ENCODE measurements around the gene SLC37A1.

The SLC37A1 gene

DNA sequence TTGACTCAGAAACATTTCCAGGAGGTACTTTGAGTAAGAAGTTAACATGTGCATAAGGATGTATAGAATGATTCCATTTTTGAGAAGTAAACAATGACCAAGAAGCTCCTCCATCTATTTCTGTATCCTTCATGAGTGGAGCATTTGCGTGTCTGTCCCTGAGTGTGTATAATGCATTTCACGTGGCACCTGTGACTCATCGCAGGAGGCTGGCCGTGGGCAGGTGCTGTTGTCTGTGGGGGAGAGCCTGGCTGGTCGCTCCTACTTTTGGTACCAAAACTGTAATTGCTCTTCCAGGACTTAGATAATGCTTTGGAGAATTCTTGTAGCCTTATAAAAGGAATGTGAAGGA lies 16.5 kb downstream of the SLC37A1 start:
- DNase-seq, result no peak

DNA sequence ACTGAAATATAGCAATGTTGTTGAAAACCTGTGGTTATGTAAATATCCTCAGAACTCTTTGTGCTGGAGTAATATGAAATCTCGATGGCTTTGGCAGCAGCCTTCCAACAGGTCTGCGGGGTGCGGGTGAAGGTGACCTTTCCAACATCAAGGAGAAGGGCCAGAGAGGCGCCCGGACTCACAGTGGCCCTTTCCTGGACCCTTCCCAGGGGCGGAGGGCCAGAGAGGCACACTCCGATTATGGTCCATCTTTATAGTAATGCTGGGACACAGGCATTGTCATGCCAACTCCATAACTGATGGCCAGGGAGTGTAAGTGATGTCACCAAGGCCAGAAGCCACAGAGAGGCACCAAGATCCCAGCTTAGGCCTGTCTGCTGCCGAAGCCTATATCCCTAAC lies 18.1 kb downstream of the SLC37A1 start:
- DNase-seq, result no peak

- DNase-seq, result no peak
Observed at GRCh38 chr21:42532466-42533181, 19.0 kb downstream of the SLC37A1 start.

GRCh38 chr21:42533306-42533962 lies 19.8 kb downstream of the SLC37A1 start:
- DNase-seq, result no peak

DNA sequence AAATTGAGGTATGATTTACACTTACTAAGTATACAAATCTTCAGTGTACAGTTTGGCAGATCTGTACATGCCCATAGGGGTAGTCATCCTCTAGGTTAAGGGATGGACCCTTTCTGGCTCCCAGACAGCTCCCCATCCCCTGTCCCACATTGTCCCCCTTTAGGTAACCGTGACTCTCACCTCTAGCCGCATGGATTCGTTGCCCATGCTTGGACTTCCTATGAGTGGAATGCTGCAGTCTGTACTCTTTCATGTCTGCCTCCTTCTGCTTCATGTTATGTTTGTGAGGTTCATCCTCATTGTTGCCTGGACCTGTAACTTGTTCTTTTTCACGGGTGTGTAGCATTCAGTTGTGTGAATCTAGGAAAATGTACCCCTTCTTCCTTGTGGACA lies 20.3 kb downstream of the SLC37A1 start:
- no peak for DNase-seq

- DNase-seq, result peak; percentile 9
Observed at GRCh38 chr21:42534421-42535378, 21.0 kb downstream of the SLC37A1 start.

GRCh38 chr21:42535602-42536171 lies 22.0 kb downstream of the SLC37A1 start:
- no peak for DNase-seq

- DNase-seq, result no peak
Observed at GRCh38 chr21:42536601-42537000, 22.9 kb downstream of the SLC37A1 start.

GRCh38 chr21:42537106-42537742 lies 23.6 kb downstream of the SLC37A1 start:
- peak; percentile 26 for DNase-seq

DNA sequence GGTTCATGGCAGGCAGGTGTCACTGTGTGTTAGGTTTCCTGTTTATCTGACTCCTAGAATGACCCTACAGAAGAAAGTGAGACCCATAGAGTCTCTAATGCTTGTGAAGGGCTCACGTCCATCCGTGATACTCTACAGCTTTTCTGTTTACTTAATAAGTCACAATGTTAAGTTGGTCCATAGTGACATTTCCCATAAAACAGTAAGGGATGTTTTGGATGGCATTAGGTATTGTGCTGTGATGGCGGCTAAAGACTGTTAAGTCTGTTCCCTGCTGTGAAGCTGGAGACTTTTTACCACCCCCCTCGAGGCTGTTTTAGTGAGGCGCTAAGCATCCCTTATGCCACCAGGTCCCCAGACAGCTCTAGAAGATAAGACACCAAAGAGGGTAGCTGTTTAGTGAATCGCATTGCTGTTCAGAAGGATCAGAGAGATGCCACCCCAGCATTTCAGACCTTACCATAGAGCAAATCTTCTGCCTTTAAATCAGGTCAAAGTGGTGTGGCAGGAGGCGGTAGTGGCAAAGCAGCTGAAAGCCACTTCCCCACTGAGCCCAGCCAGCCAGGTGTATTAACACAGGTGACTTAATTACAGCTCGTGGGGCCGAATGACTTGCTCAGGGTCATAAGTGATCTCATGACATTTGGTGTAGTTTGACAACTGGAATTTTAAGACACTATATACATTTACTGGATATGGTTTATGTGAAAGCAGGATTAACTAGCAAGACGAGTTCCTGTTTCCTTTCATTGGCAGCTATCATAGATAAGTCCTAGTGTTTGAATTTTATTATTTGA lies 25.0 kb downstream of the SLC37A1 start:
- DNase-seq, result no peak

GRCh38 chr21:42539342-42539741 lies 25.7 kb downstream of the SLC37A1 start:
- DNase-seq, result no peak

DNA sequence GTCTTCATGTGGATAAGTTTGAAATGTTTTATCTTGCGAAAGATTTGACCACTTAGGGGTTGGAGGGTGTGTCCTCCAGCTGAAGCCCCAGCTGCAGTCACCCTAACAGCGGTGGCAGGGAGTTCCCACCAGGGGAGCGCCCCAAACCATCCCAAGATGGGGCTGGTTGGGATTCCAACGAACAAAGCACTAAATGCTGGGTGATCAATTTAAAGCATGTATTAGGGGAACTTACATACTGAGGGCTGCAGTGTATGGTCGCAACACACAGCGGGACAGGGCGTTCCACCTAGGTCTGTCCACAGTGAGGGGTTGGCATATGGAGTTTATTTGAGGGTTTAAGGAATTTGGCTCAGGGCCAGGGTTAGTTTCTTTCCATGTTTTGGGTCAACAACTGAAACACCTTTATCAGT lies 26.3 kb downstream of the SLC37A1 start:
- DNase-seq, result no peak

GRCh38 chr21:42540396-42540795 lies 26.7 kb downstream of the SLC37A1 start:
- no peak for DNase-seq

GRCh38 chr21:42541174-42541573 lies 27.5 kb downstream of the SLC37A1 start:
- DNase-seq, result no peak

GRCh38 chr21:42541618-42542017 lies 28.0 kb downstream of the SLC37A1 start:
- DNase-seq, result no peak

DNA sequence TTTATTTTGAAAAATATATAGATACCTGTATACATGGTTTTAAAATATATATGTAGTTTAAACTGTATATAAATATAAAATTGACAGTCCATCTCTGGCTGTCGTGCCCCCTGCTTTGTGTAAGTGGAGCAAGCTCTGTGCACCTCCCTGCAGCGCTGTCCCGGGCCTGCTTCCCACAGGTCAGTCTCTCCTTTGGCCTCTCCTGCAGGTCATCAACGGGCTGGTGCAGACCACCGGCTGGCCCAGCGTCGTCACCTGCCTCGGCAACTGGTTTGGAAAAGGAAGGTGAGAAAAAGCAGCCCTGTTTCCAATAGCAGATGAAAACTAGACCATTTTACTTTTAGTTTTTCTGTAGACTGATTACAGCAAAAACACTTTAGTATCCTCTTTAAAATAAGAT lies 28.5 kb downstream of the SLC37A1 start:
- no peak for DNase-seq

GRCh38 chr21:42542596-42542995 lies 28.9 kb downstream of the SLC37A1 start:
- DNase-seq, result no peak

DNA sequence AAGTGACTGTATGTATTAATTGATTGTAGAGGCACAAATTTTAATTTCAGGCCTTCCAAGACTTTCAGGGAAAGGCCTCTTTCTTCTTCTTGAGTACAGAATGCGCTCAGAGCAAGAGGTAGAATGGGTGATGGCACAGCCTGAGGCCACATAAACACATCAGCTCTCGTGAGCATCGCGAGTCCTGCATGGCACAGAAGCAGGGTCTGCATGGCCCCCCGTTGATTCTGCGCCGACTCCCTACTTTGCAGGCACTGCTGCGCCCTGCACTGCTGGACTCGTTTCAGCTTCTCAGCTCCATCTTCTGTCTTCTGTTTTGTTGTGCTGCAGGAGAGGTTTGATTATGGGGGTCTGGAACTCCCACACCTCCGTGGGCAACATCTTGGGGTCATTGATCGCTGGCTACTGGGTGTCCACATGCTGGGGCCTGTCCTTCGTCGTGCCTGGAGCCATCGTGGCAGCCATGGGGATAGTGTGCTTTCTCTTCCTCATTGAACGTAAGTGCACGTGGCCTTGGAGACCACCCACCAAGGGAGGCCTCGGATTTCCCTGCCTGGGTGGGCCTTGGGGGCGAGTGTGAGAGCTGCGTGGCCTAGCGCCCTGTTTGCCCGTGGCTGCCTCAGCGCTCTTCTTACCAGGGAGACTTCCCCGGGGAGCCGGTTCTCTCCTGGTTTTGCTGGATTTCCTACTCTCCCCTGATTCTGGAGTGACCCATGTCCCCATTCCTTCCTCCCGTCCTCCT lies 29.6 kb downstream of the SLC37A1 start:
- DNase-seq, result no peak

GRCh38 chr21:42544544-42544943 lies 30.9 kb downstream of the SLC37A1 start:
- DNase-seq, result no peak

DNA sequence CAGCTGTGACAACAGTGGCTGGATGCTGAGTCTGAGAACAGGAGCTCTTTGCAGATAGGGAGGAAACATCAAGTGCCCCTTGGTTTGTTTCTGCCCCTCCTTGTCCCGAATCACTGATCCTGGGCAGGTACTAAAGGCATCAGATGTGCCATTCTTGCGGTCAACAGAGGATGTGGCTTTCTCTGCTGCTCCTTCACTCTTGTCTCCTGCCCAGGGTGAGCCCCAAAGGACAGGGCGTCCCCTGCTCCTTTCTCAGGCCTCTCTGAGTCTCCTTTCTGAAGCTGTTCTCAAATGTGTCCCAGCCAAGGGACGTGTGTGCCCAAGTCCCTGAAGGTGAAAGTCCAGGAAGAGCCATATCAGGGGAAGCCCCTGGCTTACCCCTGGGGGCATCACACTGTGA lies 31.7 kb downstream of the SLC37A1 start:
- DNase-seq, result no peak

DNA sequence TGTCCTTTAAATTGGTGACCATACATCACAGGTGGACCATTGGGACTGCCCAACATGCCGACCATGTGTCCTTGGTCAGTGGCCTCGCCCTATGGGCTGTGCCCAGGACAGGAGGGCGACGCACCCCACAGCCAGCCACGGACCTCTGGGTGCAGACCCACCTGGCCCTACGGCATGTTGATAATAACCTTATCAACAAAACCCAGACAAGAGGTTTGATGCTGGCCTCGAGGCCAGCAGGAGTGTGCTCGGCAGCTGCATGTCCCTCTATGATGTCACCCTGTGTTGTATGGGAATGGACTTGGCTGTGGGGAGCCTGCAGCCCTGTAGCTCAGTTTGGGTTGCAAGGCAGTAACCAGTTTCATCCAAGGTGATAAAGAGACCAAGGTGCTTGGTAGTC lies 32.1 kb downstream of the SLC37A1 start:
- DNase-seq, result no peak
